OCI-M2 (cell line): ENCODE data around the gene ITGA11.

ENCODE experiments used
- DNase-seq: peaks from one replicate; lab custom pipeline; 2025; ENCODE audit not compliant: unreplicated experiment; lab: John Stamatoyannopoulos, UW

The ITGA11 gene

DNA sequence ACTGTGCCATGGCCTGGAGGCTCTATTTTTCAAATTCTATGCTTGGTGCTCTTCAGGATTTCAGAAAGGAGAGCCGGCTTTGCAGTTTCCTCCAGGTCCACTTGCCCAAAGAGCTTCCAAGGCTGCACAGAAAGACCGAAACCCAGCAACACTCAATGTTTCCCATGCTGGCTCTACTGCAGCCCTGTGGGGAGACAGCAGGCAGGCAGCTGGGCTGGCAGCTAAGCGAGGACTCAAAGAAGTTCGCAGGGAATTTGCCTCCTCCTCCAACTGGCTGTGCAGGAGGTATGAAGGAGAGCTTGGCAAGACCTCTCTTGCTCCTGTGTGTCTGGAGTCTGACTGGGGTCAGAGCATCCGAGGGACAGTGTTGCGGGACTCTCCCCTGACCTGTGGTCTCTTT lies 17.4 kb upstream of the ITGA11 start:
- no peak for DNase-seq

DNA sequence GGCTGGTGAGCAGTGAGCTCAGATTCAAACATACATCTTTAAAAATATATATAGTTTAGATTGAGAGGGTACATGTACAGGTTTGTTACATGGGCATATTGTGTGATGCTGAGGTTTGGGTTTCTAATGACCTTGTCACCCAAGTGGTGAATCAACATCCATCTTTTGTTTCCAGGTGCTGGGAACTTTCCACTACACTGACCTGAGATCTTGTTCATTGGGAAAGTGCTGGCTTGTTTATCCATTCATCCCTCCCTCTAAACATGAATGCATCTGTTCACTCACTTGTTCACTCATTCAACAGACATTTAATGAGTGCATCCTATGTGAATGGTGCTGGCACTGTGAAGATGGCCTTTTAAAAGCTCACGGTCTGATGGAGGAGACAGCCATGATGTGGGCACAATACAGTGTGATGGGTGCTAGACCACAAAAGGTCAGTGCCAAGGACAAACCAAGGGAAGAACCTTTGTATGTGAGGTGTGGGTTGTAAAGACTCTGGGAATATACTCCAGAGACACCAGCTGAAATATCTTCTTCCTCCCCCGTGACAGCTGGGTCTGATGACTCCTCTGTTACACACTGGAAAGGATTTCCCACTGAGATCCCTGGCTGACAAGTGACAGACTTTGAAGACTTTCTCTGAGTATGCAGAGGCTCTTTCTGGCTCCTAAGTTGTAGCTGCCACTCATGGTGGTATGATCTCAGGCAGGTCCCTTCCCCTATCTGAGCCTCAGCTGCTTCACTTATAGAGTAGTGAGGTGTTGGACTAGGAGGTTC lies 16.2 kb upstream of the ITGA11 start:
- no peak for DNase-seq

DNA sequence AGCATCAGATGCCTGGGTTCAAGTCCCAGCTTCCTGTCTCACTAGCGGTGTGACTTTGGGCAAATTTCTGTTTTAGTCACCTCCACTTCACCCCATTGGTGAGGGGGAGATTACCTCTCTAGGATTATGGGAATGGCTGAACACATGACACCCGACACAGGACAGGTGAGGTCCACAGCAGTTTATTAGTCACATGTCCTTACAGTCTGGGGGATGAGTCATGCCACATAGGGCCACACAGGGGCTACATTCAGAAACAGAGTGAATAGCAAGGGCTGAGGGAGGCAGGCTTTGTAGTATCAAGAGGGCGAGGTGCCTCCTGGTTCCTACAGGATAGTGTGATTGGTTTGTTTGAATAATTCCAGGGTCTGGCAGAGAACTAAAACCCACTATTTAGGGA lies 15.2 kb upstream of the ITGA11 start:
- no peak for DNase-seq

DNA sequence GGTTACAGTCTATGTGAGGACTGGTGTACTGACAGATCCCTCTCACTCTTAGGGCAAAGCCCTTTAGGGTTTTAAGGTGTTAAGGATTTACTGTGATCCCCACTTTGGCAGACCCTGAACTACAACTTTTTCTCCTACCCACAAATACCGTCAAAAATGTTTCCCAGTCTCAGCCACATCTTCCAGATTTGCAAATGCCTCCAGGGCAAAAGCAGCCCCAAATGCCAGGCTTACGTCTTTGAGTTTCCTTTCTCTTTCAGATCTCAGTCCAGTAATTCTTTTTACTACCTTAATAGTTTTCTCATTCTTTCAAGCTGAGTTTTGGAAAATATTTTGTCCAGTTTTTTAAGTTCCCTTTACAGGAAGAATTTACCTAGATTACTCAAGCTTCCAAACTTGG lies 13.4 kb upstream of the ITGA11 start:
- no peak for DNase-seq

DNA sequence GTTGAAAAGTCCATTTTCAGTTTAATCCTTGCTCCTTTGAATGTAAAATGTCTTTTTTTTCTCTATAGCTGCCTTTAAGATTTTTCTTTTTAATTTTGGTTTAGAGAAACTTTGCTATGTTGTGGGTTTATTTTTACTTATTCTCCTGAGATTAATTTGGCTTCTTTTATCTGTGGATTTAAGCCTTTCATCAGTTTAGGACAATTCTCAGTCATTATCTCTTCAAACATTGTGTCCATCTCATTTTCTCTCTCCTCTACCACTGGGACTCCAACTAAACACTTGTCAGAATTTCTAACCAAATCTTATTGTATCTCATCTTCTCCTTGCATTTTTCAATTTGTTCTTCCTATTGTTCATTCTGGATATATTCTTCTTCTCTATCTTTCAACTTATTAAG lies 12.4 kb upstream of the ITGA11 start:
- DNase-seq, result no peak

DNA sequence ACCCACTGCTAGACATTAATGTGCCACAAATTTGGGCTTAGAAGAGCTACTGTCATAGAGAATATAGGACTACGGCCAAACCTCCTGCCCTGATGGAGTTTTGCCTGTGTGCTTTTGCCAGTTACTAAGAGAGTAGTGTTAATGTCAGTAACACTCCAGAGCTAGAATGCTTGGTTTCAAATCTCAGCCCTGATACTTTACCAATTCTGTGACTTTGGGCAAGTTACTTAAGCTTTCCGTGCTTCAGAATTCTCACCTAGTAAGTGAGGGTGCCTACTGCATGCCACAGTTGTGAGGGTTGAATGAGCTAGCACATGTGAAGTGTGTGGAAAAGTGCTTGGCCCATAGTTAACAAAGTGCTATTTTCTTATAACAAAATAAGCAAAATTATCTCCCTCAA lies 10.9 kb upstream of the ITGA11 start:
- DNase-seq, result no peak

DNA sequence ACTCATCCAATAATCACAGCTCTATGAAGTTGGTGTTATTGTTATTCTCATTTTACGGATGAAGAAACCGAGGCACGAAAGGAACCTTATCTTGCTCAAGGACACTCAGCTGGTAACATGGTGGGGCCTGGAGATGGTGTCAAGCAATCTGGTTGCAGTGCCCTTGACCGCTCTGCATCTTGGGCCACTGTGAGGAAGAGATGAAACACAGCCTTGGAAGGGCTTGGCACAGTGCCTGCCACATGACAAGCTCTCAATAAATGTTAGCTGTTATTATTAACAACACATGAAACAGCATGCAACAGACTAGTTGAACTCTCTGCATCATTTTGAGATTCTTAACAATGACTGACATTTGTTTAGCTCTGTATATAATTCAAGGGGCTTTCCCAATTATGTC lies 10.1 kb upstream of the ITGA11 start:
- DNase-seq, result no peak

DNA sequence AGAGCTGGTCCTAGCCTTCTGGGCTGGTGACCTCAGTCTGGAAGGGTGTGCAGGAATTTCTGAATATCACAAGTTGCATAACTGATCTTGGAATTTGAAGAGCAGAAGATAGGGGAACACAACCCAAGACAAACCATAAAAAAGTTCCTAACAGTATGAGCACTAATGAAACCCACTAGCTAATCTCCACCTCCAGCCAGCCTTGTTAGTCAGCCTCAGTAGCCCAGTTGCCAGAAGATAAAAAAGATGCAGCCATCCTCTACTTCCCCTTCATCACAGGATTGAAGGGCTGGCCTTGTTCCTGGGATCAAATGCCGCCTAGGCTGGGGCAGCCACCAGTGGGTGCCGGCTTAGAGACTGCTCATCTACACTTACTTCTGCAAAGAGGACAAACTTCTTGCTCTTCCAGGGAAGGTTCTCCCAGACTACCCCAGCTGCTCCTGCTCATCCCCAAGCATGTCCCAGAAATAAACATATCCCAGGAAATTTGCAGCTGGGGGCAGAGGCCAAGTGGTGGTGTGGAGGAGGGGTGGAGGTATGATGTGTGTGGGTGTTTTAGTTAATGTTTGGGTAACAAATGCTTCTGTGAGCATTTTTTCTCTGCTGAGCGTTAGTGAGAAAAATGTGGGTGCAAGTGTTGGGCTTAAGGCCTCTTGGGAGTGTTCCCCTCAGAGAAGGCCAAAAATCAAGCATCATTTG lies 9.2 kb upstream of the ITGA11 start:
- peak; percentile 20 for DNase-seq

DNA sequence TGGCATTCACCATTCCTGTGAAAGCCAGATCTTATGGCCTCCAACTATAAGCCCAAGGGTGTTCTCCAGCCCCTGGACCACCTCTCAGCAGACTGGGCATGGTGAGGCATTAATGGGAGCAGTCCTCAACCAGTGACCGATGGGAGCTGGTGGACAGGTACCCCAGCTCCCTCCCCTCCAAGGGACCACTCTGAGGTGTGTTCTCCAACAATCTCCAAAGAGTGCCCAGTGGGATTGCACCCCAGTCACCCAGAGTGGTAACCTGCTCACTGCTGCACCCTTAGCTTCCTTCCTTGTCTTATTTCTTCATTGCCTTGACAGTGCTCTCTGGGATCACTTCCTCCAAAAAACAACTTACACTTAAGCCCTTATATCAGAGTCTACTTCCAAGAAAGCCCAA lies 8.2 kb upstream of the ITGA11 start:
- no peak for DNase-seq

DNA sequence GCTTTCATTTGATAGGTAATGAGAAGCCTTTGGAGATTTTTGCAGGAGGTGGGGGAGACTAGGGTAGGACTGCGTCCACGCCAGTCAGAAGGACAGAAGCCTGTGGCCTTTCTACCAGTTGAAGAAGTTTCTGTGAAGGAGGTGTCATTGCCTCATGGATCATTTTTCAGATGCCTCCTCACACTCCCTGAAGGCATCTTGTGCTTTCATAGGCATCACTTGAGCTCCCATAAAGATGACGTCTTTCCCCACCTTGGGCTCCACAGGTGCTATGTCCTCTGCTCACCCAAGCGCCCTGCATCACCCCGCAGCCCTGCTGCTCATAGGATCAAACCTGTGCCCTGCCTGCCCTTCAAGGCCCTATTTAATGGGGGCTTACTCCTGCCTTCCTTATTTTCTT lies 7.5 kb upstream of the ITGA11 start:
- DNase-seq, result no peak

DNA sequence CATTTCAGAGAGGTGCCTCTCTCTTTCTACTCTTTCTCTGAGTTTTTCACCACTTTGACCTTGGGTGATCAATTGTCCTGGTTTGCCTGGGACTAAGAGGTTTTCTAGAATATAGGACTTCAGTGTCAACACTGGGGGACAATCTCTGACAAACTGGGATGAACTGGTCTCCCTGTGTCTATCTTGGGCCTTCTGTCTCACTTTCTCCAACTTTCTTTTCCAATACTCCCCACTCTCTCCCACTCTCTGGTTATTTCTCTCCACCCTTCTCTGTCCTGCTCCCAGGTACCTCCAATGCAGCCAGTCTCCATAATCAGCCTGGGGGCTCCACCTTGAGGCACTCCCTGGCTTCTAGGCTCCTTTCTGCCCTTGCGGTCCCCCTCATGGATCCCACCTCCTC lies 4.7 kb upstream of the ITGA11 start:
- no peak for DNase-seq

DNA sequence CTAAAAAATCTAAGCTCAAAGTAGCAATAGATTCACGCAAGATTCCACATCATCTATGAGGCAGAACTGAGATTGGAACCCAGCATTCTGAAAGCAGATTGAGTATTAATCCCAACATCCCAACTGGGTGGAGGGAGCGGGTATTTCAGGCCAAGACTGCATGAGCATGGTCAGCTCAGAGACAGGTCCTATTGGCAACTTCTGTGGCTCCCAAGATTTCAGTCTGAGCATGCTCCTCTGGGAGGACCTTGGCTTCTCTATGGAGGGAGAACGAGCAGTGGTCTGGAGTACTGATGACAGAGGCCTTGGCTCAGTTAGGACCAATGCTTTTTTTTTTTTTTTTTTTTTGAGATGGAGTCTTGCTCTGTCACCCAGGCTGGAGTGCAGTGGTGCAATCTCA lies 4.0 kb upstream of the ITGA11 start:
- DNase-seq, result no peak

DNA sequence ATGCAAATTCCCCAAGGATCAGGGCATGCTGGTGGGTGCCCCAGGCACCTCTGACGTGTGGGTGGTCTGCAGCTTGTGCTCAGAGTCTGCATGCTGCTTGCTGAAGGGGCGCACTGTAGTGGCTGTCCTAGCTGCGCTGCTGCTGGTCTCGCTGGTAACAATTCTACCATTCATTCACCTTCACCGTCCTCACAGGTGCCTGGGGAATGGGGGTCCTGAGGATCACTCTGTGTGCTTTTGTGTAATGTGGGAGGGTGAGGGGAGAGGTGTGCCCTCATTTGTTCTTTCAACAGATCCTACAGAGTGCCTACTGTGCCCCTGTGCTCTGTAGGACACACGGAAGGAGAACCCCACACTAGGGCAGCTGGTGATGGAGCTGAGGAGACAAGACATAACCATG lies 2.1 kb upstream of the ITGA11 start:
- DNase-seq, result no peak

DNA sequence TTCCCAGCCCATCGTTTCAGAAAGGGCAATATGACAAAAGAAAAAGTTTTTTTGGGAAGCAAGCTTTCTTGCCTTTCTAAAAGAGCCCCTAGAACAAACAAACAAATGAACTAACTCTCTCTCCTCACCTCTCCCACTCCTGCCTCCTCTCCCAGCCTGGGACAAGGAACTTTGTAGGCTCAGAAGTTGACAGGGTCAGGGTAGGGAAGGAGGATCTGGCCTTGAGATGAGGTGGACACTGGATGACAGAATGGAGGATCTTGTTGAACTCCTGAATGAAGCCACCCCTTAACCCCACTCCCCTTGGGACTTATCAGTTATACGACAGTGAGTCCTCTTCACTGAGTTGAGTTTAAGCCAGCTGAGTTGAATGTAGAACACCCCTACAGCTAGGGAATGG lies 1.6 kb upstream of the ITGA11 start:
- DNase-seq, result no peak

DNA sequence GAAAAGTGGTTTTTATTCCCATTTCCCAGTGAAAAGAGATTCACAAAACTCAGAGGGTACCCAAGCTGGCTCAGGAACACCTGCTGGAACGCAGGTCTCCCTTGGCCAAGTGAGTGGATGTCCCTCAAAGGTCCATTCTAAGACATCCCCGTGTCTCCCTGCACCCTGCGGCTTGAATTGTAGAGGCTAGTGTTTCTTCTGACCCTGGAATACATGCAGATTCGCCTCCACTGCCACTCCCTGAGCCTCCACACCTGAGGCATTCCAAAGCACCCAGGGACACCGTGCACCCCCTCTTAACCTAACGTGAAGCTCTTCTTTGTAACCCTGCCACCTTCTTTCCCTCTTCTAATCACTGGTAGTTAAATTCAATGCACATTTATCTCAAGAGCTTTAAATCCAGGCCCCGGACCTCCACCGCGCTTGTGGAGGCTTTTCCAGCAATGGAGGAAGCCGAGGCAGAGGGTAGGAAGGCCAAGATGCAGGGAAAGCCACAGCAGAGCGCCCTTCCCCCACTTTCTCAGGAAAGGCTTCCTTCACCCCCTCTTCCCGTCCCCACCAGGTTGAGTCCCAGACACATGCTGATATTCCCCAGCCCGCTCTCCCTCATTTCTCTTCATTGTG lies 590 bp upstream of the ITGA11 start:
- no peak for DNase-seq

DNA sequence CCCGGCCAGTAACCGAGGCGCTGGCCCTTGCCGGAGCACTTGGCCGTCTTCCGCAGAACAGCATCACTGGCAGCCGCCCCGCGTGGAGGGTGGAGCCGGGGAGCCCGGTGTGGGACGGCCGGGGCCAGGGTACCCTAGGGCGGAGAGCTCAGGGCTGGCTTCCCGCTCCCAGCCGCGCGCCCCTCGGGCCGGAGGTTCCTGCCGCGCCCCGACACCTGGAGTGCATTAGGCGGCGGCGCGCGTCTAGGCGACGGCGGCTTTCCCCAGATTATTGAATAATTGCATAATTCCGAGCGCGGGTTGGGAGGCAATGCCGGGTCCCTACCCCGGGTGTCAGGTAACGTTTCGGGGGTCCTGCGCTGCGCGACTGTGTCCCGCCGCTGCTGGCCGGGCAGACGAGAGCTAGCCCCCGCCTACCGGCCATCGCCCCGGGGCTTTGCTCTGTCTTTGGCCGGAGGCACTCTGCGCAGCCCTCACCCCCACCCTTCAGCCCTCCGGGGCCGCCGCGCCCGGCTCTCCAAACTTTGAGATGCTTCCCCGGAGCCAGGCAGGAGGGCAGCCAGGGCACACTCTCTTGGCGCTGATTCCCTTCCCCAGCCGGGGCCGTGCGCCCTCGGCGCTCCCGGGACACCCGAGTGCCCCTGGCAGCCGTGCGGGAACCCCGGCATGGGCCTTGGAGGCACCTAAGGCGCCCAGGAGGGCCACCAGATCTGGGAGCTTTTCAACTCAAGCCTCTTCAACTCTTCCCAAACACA lies 749 bp downstream of the ITGA11 start:
- DNase-seq, result no peak

DNA sequence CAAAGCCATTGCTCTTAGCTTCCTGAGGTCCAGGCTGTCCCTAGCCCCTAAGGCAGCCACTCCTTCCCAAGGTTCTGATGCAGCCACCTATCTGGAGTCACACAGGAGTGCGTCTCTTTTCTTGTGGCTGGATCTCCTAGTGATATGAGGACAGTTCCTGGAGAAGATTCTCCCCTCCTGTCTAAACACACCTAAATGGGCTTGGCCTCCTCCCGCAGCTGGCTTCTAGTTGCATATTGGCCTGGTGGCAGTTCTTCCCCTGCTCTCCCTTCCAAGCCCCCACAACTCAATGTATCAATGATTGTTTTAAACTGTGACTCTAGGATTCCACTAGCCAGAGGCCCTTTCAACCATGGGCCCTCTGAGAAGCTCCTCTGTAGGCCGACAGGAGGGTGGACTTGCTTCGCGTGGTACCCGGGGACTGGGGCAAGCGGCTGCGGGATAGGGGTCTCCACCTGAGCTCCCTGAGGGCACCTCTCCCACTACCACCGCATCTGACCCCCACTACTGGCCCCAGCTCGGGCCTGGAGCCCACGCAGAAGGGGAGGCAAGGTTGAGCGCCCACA lies 1.4 kb downstream of the ITGA11 start:
- no peak for DNase-seq

DNA sequence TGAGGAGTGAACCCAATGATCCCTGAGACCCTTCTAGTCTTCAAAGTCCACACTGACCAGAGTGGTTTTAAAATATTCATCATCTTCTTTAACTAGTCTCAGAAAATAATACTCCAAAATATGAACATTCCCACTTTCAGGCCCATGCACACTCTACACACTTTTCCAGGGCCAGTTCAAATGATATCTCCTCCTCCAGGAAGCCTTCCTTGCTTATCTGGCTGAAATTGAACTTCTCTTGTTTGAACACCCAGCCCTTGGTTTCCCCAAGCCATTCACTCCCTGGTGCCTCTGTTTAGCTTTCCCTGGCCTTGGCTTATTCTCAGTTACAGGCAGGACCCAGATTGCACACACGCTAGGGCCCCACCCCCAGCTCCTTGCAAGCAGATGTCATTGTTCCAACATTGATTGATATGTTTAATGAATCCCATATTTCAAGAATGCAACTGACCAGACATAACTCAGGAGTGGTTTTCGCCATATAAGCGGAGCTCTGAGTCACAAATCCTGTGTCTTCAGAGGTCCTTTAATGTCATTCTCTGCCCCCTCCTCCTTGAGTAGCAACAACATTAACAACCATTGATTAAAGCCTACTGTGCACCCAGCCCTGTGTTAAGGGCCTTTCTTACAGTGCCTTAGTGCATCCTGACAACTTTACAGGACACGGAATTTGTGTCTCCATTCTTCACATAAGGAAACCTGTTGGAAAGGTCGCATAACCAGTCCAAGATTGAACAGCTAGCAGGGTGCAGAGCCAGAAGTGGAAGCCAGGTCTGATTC lies 2.1 kb downstream of the ITGA11 start:
- no peak for DNase-seq

DNA sequence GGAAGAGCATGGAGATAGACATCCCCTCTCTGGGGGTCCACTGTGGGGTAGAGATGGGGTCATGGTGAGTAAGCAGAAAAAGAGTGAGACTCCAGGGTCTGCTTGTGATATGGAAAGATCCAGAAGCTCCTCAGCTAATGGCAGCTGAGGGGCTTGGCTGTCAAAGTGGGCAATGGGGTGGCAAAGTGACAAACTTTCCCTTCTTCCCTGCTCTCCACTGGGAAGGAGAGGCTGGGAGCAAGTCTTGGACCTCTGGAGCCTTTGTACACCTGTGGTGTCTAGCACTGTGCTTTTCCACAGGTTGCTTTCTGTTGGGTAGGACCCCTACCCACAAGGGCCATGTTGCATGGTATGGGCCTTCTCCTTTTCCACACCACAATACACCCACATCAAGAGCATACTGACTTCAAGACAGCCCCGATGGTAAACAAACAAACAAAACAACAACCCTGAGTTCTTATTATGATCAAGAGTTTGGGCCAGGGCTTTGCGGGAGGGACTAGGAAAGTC lies 3.5 kb downstream of the ITGA11 start:
- no peak for DNase-seq

DNA sequence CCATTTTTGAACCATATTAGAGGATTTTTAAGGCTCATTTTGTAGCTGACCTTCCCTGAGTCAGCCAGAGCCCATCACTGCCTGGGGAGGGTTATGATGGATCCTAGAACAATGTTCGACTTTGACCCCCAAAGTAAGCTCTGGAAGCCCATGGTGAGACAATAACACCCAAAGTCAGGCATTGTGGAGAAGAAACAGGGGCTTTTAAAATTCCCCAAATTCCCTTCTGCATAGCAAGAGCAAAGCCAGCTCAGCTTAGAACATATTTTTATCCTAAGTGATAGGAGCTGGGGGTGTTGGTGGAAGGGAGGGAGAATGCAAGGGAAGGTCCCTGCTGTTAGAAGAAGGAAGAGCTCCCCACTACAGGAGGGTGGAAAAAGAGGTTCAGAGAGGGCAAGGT lies 4.0 kb downstream of the ITGA11 start:
- DNase-seq, result no peak
